ENCODE results near the gene AMOTL1.
"Not testable (repeated sequence)": the region's sequence is repeated elsewhere in the genome, so short reads cannot be mapped to it uniquely, and the experiment has no call there.

The AMOTL1 gene

DNA sequence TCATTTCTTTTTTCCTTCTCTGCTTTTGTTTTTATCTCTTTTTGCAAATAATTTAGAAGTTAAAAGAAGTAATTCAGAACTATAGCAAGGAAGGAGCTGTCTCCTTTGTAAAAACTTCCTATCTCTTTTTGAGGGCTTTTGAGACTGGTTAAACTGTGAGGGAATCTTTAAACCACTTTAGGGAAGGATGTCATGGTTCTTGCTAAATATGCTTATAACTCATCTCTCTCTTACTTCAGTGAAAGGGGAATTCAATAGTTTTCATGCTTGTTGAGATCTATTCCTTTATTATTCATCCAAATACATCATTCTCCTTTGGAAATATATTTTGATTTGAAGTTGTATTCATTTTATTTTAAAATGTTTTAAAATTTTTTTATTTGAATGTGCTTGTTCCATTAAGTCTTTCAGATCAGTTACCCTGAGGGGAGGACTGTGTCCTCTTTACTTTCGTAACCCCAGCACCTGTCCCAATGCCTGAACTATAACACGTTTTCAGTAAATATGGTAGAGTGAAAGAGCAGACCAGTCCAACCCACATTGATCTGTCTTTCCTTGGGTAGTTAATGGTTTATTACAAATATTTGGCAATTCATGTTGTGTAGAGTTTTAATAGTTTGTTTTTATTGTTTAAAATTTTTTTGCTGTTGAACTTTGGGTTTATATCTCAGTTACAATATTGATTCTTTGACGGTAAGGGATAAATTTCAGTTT is 27.5 kb downstream of the AMOTL1 start:
- no peak for DNase-seq

GRCh38 chr11:94796190-94796580 is 28.0 kb downstream of the AMOTL1 start:
- no peak for DNase-seq

DNA sequence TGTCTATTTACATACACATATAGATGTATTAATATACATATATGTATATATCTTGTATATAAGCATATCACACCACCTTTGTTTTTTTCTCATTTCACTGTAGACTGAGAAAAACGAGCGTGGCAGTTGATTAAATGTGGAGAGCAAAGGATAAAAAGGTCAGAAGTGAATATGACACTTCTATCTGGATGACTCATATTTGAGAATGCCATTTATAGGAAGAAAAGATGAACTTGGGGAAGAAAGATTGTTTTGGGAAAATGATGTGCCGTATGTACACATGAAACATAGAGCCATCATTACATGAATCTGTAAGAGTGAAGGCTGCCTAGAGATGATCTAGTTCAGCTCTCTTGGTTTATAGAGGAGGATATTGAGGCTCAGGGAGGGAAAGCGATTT is 28.7 kb downstream of the AMOTL1 start:
- DNase-seq, result no peak

- no peak for DNase-seq
Observed at GRCh38 chr11:94799726-94800125, 31.6 kb downstream of the AMOTL1 start.

GRCh38 chr11:94800414-94800813 is 32.3 kb downstream of the AMOTL1 start:
- no peak for DNase-seq

GRCh38 chr11:94801866-94802460 is 33.8 kb downstream of the AMOTL1 start:
- DNase-seq, result no peak

DNA sequence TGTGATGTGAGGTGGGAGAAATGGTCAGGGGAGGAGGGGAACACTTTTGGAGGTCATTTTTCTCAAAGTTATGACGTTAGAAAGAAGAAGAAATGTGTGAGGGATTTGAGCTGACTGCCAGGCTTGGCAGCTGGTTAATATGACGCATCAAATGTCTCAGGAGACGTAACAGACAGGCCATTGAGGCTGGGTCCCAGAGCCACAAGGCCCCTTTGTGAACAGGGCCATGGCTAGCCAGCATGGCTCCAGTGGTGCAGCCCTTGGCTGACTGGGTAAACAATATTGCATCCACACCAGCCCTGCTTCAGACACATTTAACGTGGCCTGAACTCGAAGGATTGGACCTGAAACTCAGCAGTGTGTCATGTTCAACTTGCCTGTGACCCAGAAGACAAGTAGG is 34.3 kb downstream of the AMOTL1 start:
- DNase-seq, result no peak

DNA sequence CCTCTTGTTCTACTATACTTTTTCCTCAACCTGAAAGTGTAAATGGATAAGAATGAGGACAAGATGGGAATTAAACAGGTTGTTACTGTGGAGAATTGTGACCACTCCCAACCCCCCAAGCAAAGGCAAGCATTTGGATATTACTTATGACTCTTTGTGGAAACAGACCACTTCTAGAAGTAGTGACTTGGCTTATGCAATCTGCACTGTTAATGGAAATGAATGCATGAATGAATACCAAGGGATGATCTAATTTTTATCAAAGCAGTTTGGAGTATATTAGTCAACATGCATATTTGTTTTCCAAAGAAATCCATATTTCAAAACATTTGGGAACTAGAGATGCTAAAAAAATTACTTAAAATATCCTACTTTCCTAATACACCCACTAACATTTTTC is 35.3 kb downstream of the AMOTL1 start:
- no peak for DNase-seq

DNA sequence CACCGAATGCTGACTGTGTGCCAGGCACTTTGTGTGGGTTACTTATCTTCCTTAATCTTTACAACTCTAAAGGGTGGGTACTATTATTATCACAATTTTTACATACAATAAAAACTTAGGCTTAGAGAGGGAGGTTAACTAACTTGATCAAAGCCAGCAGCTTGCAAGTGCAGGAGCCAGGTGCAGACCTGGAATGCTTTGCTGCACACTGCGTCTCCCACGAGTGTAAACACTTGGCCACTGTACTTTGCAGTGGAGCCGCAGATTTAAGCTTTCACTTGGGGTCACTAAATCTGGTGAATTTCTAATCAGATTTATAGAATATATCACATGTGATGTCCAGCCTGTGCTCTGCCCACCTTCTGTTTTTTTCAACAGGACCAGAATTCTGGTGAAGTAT is 36.7 kb downstream of the AMOTL1 start:
- no peak for DNase-seq

DNA sequence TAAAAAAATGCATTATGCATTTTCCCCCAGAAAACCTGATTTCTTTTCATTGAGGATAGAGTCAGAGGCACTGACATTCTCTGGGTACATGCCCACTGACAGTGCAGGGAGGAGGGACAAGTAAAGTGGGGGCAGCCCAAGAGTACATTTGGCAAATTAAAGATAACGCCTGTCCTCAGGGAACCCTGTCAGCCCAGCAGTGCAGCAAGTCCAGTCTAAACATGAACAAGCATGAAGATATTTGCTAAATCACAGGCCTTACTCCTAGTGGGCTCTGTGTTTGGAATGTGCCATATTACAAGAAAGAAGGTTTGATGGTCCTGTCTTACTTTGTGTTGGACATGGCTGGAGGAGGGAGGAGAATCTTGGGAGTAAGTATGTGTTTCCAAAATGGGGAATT is 37.9 kb downstream of the AMOTL1 start:
- no peak for DNase-seq

DNA sequence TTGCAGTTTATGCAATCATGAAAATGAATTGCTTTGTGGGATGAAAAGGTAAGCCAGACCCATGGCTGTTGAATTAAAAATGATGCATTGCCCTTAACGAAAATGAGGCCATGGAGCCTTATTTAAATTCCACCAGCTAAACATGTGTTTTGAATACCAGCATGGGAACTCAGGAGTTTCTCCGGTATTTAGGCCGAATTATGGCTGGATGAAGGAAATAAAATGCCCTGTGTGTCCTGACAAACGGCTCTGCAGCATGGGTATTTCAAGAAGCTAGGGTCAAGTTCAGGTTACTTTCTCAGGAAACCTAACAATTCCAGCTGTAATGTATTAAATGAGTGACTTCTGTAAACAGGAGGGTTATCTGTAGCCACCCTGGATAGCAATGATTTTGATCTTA is 38.3 kb downstream of the AMOTL1 start:
- DNase-seq, result no peak

GRCh38 chr11:94809251-94809650 is 41.1 kb downstream of the AMOTL1 start:
- DNase-seq, result no peak

- not testable (repeated sequence) for DNase-seq
Observed at GRCh38 chr11:94812724-94813720, 44.9 kb downstream of the AMOTL1 start.

DNA sequence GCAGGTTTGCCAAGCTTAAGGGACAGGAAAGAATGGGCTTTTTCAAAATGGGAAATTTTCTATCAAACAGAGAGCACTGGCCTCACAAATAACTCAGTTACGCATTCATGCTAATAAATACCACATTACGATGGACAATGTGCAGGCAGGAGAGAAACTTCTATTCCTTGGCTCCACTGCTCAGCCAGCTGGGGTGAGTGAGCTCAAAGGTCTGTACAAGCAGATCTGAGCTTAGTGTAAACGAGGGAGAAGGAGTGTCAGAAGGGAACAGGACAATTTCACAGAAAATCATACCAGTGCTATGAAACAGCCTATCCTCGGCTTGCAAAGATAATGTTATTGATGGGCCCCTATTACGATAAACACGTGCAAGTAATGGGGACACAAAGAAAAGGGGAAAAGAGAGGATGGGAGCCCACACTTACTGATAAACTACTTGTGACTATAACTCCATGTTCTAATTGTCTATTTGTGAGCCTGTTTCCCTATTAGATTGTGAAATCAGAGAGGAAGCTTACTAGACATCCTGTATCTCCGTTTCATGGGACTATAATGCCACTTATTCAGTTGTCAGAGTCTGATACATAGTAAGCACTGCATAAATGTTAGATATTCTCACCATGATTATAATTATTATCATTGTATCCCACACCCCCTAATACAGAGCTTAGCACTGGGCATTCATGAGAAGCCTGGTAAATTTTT is 46.3 kb downstream of the AMOTL1 start:
- DNase-seq, result no peak

DNA sequence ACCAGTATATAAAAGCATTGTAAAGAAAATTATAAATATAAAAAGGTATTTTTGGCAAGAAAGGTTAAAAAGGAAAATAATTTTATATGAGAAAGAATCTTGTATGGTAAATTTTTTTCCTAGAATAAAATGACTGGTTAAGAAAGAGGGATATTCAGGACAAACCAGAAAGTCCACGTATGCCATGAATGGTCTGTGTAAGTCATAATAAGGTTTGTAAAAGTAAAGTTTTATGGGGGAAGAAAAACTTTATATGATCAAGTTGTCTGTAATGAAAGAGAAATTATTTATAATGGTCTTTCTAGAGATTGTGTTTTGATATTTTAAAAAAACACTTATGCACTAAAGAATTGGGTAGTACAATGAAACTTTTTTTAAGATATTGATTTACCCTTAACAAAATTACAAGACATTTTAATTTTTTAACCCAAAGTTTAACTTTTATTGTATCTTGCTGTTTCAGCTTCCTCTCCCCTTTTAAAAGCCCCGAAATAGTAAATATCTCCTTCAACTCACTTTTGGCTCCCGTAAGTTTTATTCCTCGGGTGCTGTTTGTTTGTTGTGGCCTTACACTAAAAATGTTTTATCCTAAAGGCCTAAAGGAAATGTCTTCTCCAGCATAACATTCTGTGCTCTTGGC is 47.7 kb downstream of the AMOTL1 start:
- no peak for DNase-seq

DNA sequence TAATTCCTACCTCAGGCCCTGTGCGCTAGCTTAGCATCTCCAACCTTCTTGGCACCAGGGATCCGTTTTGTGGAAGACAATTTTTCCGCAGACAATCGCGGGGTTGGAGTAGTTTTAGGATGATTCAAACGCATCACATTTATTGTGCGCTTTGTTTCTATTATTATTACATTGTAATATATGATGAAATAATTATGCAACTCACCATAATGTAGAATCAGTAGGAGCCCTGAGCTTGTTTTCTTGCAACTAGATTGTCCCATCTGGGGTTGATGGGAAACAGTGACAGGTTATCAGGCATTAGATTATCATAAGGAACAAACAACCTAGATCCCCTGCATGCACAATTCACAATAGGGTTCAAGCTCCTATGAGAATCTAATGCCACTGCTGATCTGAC is 52.3 kb downstream of the AMOTL1 start:
- DNase-seq, result no peak

GRCh38 chr11:94821439-94821838 is 53.3 kb downstream of the AMOTL1 start:
- DNase-seq, result no peak

DNA sequence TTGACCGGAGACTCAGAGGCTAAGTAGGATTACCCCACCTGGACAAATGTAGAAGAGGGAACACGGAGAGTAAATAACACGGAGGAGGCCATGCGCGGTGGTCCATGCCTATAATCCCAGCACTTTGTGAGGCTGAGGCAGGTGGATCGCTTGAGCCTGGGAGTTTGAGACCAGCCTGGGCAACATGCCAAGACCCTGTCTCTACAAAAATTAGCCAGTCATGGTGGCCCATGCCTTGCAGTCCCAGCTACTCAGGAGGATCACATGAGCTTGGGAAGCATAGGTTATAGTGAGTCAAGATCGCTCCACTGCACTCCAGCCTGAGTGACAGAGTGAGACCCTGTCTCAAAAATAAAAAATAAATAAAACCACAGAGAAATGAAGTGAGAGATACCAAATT is 53.9 kb downstream of the AMOTL1 start:
- no peak for DNase-seq

GRCh38 chr11:94823102-94823732 is 55.1 kb downstream of the AMOTL1 start:
- no peak for DNase-seq

DNA sequence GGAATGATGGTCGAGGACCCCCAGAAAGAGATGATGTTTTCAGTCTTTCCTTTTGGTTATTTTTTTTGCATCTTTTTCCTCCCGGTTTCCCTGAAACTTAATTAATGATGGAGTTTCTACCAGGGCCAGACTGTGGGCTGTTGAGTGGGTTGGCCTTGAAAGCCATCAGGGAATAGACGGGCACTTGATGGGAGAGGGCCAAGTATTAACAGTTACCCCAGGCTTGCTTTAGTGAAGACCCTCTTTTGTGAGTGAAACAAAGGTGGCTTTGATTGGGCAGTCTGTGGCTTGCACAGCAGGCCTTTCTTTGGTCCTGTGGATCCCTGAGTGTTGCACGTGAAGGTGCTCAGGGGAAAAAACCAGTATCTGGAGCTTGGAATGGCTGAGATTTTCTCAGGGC is 56.9 kb downstream of the AMOTL1 start:
- no peak for DNase-seq

DNA sequence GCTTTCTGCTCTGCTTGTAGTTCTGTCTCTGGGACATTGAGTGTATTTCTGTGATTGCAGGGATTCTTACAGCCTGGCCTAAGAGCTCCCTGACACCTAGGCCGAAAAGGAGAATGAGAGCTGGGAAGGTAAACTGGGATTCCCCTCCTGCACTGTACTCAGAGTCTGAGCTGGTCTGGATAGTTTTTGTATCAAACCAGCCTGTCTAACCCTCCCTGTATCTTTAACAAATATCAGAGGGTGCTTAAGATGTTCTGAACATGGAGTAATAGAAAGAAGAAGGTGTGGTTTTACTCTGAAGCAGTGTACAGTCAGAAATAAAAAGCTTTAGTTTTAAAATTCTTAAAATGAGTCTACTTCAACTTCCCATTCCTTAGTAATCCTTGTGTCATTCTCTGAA is 57.3 kb downstream of the AMOTL1 start:
- no peak for DNase-seq

- no peak for DNase-seq
Observed at GRCh38 chr11:94826415-94826814, 58.3 kb downstream of the AMOTL1 start.
